Endothelial cell of umbilical vein (primary cell): ENCODE measurements around the gene SIPA1L2. TPM values are rescaled to one million over a fixed set of nuclear protein-coding genes. Genes with fewer than 3 reads are reported as not detected.

Experiments
- BruUV-seq: library from RNA; stranded (reverse); fragments of 400-500 nt; replicated peaks from 2 replicates; lab custom pipeline; 2021; lab: Mats Ljungman, UMichigan
- CTCF ChIA-PET: fragments of 300-600, 350-600 bp; sonication (Branson Sonifier 250); formaldehyde crosslinking; loops from one replicate; lab custom pipeline; 2021; ENCODE audit warnings: antibody characterized with exemption, inconsistent platforms; lab: Charles Lee
- POLR2A ChIA-PET: fragments of 300-600, 350-600 bp; sonication (Branson Sonifier 250); formaldehyde crosslinking; loops from one replicate; lab custom pipeline; 2021; ENCODE audit warnings: antibody characterized with exemption, inconsistent platforms; lab: Charles Lee
- DNase-seq: peaks from one replicate; pipeline ENCODE4 v3.0.0-alpha.2; 2011; ENCODE audit warnings: low read depth, low spot score
- FAIRE-seq: peaks from 2 replicates; lab custom pipeline; 2011; peaks lifted over from hg19 to GRCh38; lab: Jason Lieb, UNC
- H2AFZ ChIP-seq: 2 replicates; pipeline ENCODE4 v1.6.0; 2012; ENCODE audit warnings: low read depth, low read length, control low read depth, inconsistent platforms
- H3K27ac ChIP-seq: 2 replicates; pipeline ENCODE4 v1.5.1; 2011; ENCODE audit warnings: low read depth, mild to moderate bottlenecking, control low read depth, low read length, moderate library complexity; ENCODE audit not compliant: insufficient read depth
- H3K27me3 ChIP-seq, 2 experiments: 2 replicates each; pipeline versions ENCODE4 v1.6.0 to v1.6.1; 2011; ENCODE audit warnings: low read length in 2 of 2, mixed read lengths in 1 of 2; ENCODE audit not compliant: control insufficient read depth in 2 of 2, insufficient read depth in 2 of 2
- H3K36me3 ChIP-seq, 2 experiments: 2 replicates in 1 of 2; 3 replicates in 1 of 2; pipeline ENCODE4 v1.5.1; 2011; ENCODE audit warnings: low read length in 2 of 2, mild to moderate bottlenecking in 1 of 2, moderate library complexity in 1 of 2; ENCODE audit not compliant: control insufficient read depth in 2 of 2, insufficient read depth in 2 of 2; ENCODE audit errors: extremely low read depth in 1 of 2
- H3K4me1 ChIP-seq: 3 replicates; pipeline ENCODE4 v1.5.1; 2011; ENCODE audit warnings: mild to moderate bottlenecking, low read length; ENCODE audit not compliant: control insufficient read depth, insufficient read depth; ENCODE audit errors: extremely low read depth
- H3K4me2 ChIP-seq: 2 replicates; pipeline ENCODE4 v1.6.1; 2011; ENCODE audit warnings: low read length, control low read depth, mixed read lengths; ENCODE audit not compliant: insufficient read depth
- H3K4me3 ChIP-seq, 3 experiments: fragments of 200-600 bp in 1 of 3; sonication (generic), shearing (Covaris generic) in 1 of 3; replicated peaks in 1 of 3; 2 replicates each; pipeline ENCODE4 v1.5.1; 2011 to 2016; ENCODE audit warnings: control low read depth in 3 of 3, low read length in 3 of 3, mild to moderate bottlenecking in 2 of 3, inconsistent platforms in 1 of 3, low read depth in 1 of 3, moderate library complexity in 1 of 3; ENCODE audit not compliant: insufficient read depth in 1 of 3
- H3K79me2 ChIP-seq: 2 replicates; pipeline ENCODE4 v1.6.0; 2012; ENCODE audit warnings: low read length, inconsistent platforms; ENCODE audit not compliant: control insufficient read depth, insufficient read depth
- H3K9ac ChIP-seq: replicated peaks from 2 replicates; pipeline ENCODE3; 2011; ENCODE audit warnings: low read length, control low read depth; ENCODE audit not compliant: insufficient read depth; ENCODE audit errors: extremely low read depth
- H3K9me1 ChIP-seq: replicated peaks from 3 replicates; pipeline ENCODE4 v1.6.0; 2011; ENCODE audit warnings: mild to moderate bottlenecking, low read length; ENCODE audit not compliant: control insufficient read depth, insufficient read depth; ENCODE audit errors: extremely low read depth
- H3K9me3 ChIP-seq: replicated peaks from 2 replicates; pipeline ENCODE4 v1.5.1; 2012; ENCODE audit warnings: low read length, inconsistent platforms; ENCODE audit not compliant: control insufficient read depth, insufficient read depth
- H4K20me1 ChIP-seq: replicated peaks from 2 replicates; pipeline ENCODE3; 2011; ENCODE audit warnings: mild to moderate bottlenecking, low read length; ENCODE audit not compliant: control insufficient read depth, insufficient read depth; ENCODE audit errors: extremely low read depth
- EZH2 ChIP-seq: IDR thresholded peaks from 2 replicates; pipeline ENCODE4 v1.6.1; 2012; ENCODE audit warnings: borderline replicate concordance, low read depth, mild to moderate bottlenecking, moderate library complexity, low read length, inconsistent platforms; ENCODE audit not compliant: severe bottlenecking
- FOS ChIP-seq: IDR thresholded peaks from 2 replicates; pipeline ENCODE4 v1.6.1; 2011; ENCODE audit warnings: mild to moderate bottlenecking, low read length, moderate library complexity, borderline replicate concordance; ENCODE audit not compliant: insufficient read depth
- GATA2 ChIP-seq: IDR thresholded peaks from 2 replicates; pipeline ENCODE4 v1.7.0; 2011; ENCODE audit warnings: low read depth, mild to moderate bottlenecking, moderate library complexity, mixed read lengths, low read length; ENCODE audit not compliant: insufficient read length, insufficient read depth
- JUN ChIP-seq: IDR thresholded peaks from 2 replicates; pipeline ENCODE4 v1.6.1; 2011; ENCODE audit warnings: borderline replicate concordance, low read depth; ENCODE audit not compliant: insufficient read length, insufficient read depth
- MYC ChIP-seq: IDR thresholded peaks from one replicate; pipeline ENCODE4 v1.6.1; 2011; ENCODE audit warnings: mild to moderate bottlenecking, low read depth, low read length
- POLR2A ChIP-seq: IDR thresholded peaks from 2 replicates; pipeline ENCODE4 v1.6.1; 2012; ENCODE audit warnings: low read depth, mild to moderate bottlenecking, control low read depth, low read length
- POLR2AphosphoS5 ChIP-seq: IDR thresholded peaks from 2 replicates; pipeline ENCODE4 v1.6.1; 2012; ENCODE audit warnings: low read depth, mild to moderate bottlenecking, control low read depth, low read length, moderate library complexity; ENCODE audit not compliant: insufficient read depth
- dilution Hi-C: fragments of 300-500 bp; cut with MboI; formaldehyde crosslinking; loops from one replicate; pipeline ENCODE4 v1.15.0; 2019; ENCODE audit warnings: low sequenced_read_pairs; ENCODE audit not compliant: extremely low pct_ligation_motif_present
- intact Hi-C: fragments of 100-400 bp; cut with micrococcal nuclease; formaldehyde crosslinking; loops from one replicate; pipeline ENCODE4 v1.10.0; 2022
- polyA plus RNA-seq, 4 experiments: library from polyadenylated mRNA; depleted of rRNA in 3 of 4; stranded (reverse) in 3 of 4; unstranded in 1 of 4; fragments of >200 nt; gene quantifications; 2 replicates each; pipeline versions ENCODE4 v1.2.1 to v1.2.3, GENCODE V29; 2011 to 2012; ENCODE audit warnings: missing spikeins in 1 of 4
- total RNA-seq: library from RNA; stranded (reverse); gene quantifications from 2 replicates; pipeline ENCODE4 v1.2.3, GENCODE V29; 2021
- TF ChIP-seq, protein P1 (sequence below), 2 donors: IDR thresholded peaks; 1 replicate in 1 of 2; 2 replicates in 1 of 2; pipeline ENCODE4 v1.5.1; 2011; ENCODE audit warnings: low read length in 2 of 2, mild to moderate bottlenecking in 2 of 2, moderate library complexity in 2 of 2, control low read depth in 1 of 2, inconsistent platforms in 1 of 2, low read depth in 1 of 2; ENCODE audit not compliant: insufficient read depth in 1 of 2; ENCODE audit errors: extremely low read depth in 1 of 2
- TF ChIP-seq, protein P2 (sequence below): IDR thresholded peaks from 2 replicates; pipeline ENCODE4 v1.6.1; 2011; ENCODE audit not compliant: insufficient read depth, insufficient read length

Gene SIPA1L2
- total and polyA plus RNA-seq, 2 donors (not counting 3 experiments of a cell fraction or from before 2014, with no cell fraction given), result 3.6 to 12.8 TPM

DNA sequence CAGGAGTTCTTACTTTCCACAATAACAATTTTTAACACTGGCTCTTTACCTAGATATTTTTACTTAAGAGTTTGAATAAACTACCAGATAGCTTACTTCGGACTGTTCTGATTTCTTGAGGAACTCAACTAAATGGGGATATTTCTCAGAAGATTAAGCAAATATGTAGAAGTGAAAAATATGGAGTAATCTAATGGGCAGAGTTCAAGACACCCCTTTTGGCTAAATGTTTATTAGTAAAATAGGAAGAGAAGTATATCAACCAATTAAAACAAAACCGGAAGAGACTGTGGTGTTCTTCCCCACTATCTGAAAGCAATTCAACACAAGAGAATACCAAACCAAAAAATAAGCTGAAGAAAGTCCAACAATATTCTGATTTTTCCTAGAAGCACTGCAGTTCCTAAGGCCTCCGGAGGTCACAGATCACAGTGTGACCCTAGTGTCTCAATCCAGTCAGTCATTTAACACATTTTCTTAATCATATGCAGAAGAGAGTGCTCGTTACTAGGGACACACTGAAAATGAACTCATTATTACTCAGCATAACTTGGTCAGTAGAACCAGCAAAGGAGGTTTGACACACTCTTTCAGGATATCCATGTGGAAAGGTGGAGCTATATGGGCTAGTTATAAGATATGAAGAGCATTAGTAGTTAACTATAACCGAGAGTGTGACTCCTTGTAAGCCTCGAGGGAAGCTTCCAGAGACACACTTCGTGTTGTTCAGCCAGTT, 5.2 kb downstream of the SIPA1L2 start:
- no peaks in the 10 kb centered on the region for H3K27me3 ChIP-seq
- H3K9ac ChIP-seq, result no peak overlapping the region
- CTCF ChIA-PET, result no interaction called here
- no peaks in the 10 kb centered on the region for H3K9me1 ChIP-seq
- H3K9me3 ChIP-seq, result no peaks in the 10 kb centered on the region
- H3K36me3 ChIP-seq, result no peaks in the 10 kb centered on the region
- TF ChIP-seq EZH2 (no peak), GATA2 (no peak), POLR2A (no peak), FOS (no peak), MYC (no peak), JUN (no peak), POLR2AphosphoS5 (no peak)
- TF ChIP-seq, protein P1, sequence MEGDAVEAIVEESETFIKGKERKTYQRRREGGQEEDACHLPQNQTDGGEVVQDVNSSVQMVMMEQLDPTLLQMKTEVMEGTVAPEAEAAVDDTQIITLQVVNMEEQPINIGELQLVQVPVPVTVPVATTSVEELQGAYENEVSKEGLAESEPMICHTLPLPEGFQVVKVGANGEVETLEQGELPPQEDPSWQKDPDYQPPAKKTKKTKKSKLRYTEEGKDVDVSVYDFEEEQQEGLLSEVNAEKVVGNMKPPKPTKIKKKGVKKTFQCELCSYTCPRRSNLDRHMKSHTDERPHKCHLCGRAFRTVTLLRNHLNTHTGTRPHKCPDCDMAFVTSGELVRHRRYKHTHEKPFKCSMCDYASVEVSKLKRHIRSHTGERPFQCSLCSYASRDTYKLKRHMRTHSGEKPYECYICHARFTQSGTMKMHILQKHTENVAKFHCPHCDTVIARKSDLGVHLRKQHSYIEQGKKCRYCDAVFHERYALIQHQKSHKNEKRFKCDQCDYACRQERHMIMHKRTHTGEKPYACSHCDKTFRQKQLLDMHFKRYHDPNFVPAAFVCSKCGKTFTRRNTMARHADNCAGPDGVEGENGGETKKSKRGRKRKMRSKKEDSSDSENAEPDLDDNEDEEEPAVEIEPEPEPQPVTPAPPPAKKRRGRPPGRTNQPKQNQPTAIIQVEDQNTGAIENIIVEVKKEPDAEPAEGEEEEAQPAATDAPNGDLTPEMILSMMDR (IDR thresholded peaks at IDR 0.05; ENCODE audit: extremely low read depth in 1 of 2, insufficient read depth in 1 of 2, low read depth in 1 of 2, low read length in 2 of 2), result no peak
- TF ChIP-seq, protein P2, sequence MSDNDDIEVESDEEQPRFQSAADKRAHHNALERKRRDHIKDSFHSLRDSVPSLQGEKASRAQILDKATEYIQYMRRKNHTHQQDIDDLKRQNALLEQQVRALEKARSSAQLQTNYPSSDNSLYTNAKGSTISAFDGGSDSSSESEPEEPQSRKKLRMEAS, result no peak
- H3K4me2 ChIP-seq, result no peak overlapping the region
- H4K20me1 ChIP-seq, result no peaks in the 10 kb centered on the region
- BruUV-seq, result no TSS peak
- H2AFZ ChIP-seq, result no peak overlapping the region
- no peak for FAIRE-seq
- dilution Hi-C loops (no loop called here), intact Hi-C loops (loop anchor here (5.0 to 10.0 kb wide), 8 partner anchors 47 to 470 kb away; no protein-coding TSS in a partner anchor)
- POLR2A ChIA-PET, result no interaction called here
- H3K27ac ChIP-seq, result no peak overlapping the region
- peaks cover 11% of the 10 kb centered on the region for H3K79me2 ChIP-seq
- DNase-seq, result no peak
- peaks cover 15% of the 10 kb centered on the region for H3K4me1 ChIP-seq
- no peak overlapping the region for H3K4me3 ChIP-seq
